Stimulated activated CD4-positive, alpha-beta T cell treated with anti-CD3 and anti-CD28 coated beads, Interleukin-1b, Interleukin-23, amount 100 ng/mL, for 1 hour (primary cell): ENCODE results near the gene TAL1.
"Not testable (repeated sequence)": the region's sequence is repeated elsewhere in the genome, so short reads cannot be mapped to it uniquely, and the experiment has no call there.

Experiments
- DNase-seq, 2 donors: peaks; one replicate each; pipeline ENCODE4 v3.0.0-alpha.2; 2020; ENCODE audit warnings: low read depth in 2 of 2

The TAL1 gene

GRCh38 chr1:47232187-47232874 lies at the start of gene TAL1:
TAL1 (minus strand) TSS chr1:47232225; CDS start chr1:47225888, 6,337 bp downstream.
- no peak for DNase-seq

DNA sequence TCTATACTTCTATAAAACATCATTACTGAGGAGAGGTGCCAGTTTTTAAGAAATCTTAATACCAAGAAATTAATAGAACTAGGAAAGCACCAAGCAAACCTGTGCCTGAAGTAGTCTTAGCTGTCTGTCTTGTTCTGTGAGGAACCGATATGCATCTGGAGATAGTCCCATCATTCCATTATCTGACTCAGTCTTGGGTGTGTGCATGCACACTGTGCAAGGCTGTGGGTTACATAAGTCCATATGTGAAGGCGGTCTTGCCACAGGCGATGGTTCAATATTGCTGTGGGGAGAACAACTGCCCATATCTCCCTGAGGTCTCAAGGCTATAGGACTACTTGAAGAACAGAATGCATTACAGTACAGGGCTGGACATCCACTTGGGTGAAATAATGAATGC lies 48.1 kb upstream of the TAL1 start:
- DNase-seq, result no peak

DNA sequence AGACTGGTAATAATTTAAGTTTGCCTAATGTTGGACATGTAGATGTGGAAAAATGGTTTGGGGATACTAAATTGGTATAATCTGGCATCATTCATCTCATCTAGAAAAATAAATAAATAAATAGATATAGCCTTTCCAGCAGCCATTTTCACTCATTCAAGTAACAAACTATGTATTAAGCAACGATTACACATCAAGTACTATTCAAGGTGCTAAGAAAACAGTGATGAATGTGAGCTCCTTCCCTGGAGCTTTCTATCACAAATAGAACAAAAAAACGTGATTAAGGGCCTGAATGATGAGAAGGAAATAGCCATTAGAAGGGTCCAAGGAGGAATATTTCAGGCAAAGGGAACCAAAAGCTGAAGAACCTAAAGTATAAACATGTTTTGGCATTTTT lies 44.8 kb upstream of the TAL1 start:
- no peak for DNase-seq

DNA sequence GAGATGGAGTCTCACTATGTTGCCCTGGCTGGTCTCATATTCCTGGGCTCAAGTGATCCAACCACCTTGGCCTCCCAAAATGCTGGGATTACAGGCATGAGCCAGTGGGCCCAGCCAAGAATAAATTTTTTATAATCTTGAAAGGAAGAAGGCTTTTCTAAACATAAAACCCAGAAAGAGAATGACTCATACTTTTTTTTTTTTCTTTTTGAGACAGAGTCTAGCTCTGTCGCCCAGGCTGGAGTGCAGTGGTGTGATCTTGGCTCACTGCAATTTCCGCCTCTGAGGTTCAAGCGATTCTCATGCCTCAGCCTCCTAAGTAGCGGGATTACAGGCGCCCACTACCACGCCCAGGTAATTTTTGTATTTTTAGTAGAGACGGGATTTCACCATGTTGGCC lies 43.8 kb upstream of the TAL1 start:
- not testable (repeated sequence) for DNase-seq

DNA sequence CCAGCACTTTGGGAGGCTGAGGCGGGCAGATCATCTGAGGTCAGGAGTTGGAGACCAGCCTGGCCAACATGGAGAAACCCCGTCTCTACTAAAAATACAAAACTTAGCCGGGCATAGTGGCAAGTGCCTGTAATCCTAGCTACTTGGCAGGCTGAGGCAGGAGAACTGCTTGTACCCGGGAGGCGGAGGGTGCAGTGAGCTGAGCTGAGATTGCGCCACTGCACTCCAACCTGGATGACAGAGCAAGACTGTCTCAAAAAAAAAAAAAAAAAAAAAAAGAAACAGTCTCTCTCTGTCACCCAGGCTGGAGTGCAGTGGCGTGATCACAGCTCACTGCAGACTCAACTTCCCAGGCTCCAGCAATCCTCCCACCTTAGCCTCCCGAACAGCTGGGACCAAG lies 33.5 kb upstream of the TAL1 start:
- DNase-seq, result not testable (repeated sequence)

DNA sequence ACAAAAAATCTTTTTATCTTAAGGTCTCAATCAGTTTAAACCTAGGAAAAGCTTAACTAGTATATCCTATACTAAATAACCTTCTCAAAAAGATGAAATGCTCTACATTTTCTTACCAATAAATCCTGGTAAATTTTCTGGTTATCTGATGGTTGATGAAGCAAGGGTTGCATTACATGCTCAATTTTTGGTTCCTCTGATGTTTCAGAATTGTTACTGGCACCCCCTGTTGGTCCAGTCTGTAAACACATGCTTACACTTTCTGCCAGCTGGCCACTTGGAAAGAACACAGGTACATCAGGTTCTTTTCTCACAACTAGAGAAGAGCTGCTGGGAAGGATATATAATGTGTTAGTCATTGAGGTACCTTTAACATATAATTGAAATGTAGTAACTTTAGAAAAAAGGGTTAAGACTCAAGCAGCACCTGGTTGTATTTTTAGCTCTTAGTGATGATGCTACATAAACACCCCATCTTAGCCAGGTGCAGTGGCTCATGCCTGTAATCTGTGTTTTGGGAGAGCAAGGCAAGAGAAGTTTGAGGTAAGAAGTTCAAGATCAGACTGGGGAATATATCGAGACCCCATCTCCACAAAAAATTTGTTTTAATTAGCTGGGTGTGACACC lies 30.9 kb upstream of the TAL1 start:
- peak in 1 of 2 donors; percentile 10 for DNase-seq

- no peak for DNase-seq
Measured at GRCh38 chr1:47257224-47257623, 25.2 kb upstream of the TAL1 start.

DNA sequence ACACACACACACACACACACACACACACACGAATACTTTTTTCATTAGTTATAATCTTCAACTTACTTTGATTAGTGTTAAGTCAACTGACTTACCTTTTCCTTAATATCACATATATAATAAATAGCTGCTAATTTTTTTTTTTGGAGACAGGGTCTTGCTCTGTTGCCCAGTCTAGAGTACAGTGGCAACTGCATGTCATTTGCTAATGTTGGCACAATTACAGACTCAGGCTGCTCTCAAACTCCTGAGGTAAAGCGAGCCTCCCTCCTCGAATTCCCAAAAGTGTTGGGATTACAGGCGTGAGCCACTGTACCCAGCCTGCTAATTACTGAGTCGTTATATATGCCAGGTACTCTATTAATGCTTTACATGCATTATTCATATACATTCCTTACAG lies 20.8 kb upstream of the TAL1 start:
- no peak for DNase-seq

DNA sequence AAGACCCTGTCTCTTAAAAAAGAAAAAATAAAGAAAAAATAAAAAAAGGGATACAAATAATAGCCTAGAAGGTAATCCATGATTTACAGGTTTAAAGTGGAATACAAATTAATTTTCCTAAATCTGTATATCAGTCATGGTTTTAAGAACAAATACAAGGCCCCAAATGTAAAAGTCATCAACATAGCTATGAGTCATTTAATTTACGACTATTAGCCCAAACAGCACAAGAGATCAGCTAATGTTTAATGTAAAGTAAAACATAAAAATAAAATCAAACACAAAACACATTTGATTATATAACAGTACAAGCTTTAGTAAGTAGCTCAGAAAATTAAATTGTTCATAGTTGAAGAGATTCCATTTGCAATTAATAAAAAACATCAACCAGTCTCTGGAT lies 20.3 kb upstream of the TAL1 start:
- DNase-seq, result no peak

DNA sequence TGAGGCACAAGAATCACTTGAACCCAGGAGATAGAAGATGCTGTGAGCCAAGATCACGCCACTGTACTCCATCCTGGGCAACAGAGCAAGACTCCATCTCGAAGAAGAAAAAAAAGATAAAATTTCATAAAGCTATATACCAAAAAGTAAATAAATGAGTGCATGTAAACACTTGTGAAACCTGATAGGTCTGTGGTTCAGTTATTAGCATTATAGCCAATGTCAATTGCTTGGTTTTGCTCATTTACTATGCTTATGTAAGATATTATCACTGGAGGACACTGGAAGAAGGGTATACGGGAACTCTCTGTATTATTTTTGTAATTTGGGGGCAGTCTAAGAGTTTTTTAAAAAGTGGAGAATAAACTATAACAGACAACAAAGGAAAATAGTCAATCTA lies 17.7 kb upstream of the TAL1 start:
- DNase-seq, result no peak

DNA sequence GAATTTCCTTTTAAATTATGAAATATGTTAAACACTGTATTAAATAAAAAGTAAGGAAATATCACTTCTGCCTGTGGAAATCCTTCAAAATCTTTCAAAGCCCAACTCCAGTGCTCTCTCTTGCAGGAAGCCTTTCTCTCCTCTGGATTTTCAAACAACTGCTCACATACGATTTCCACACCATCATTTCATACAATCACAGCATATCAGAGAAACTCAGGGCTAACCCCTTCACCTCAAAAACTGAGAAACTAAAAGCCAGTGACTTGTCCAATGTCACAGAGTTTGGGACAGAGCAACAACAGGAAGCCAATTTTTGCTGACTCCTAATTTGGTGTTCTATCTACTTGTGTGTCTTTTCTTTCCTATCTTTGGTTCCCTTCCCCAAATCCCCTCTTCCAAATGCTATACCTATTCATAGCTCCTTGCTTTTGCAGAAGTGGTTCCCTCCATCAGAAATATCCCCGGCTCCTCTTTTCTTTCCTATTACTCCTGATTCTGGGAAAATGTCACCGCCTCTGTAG lies 12.4 kb upstream of the TAL1 start:
- no peak for DNase-seq

GRCh38 chr1:47243910-47244309 lies 11.9 kb upstream of the TAL1 start:
- DNase-seq, result no peak

- no peak for DNase-seq
Measured at GRCh38 chr1:47241114-47242113, 9.4 kb upstream of the TAL1 start.

DNA sequence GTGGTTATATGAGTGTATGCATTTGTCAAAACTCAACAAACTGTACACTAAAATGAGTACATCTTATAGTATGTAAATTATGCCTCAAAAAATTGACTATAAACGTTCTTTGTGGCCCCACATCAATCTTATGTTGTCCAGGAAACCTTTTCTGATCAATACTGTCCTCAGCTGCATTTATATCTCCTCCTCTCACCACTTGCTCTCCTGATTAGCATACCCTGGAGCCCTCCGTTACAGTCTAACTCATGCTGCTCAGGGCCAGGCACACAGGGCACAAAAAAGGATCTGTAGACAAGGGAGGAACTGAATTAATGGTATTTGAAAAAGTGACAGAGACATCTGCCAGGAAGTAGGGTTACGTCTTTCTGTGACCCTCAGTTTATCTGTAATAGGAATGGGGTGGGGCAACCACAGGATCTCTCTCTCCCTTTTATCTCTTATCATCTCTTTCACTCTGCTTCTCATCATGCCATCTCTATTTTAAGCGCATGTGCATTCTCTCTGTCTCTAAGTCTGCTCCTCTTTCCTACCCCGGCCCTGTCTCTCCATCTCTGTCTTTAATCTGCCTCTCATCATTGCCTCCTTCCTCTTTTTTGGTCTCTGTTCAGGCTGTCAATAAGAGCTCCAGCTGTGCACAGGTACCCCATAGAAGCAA lies 7.0 kb upstream of the TAL1 start:
- no peak for DNase-seq

- no peak for DNase-seq
Measured at GRCh38 chr1:47235806-47236205, 3.8 kb upstream of the TAL1 start.

- no peak for DNase-seq
Measured at GRCh38 chr1:47235241-47235681, 3.2 kb upstream of the TAL1 start.

GRCh38 chr1:47233186-47233585 lies 1.2 kb upstream of the TAL1 start:
- no peak for DNase-seq

GRCh38 chr1:47231301-47232186 lies 481 bp downstream of the TAL1 start:
- no peak for DNase-seq

DNA sequence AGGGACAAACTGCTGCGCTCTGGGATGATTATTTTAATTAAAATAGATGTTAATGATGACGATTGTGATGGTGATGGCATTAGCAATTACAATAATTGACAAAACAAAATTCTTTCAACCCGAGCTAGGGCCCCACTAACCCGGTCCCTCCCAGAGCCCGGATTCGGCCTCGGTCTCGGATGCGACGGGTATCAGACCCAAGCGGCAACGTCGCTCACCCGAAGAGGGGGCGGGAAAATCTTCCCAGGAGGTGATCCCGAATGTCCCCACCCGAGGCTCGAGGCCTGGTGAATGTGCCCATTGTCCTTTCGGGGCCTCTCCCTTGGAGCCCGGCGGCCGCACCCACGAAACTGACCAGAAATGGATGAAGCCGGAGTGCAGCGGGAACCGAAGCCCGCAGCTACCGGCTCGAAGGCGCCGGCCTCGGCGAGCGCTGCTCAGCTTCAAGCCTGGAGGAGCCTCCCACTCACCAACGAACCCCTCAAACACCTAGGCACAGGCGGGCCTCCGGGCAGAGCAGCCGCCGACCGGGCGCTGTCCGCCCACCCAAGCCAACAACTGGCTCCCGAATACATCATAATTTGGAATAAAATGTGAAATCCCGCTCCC lies 1.2 kb downstream of the TAL1 start:
- no peak for DNase-seq
